ENCODE results near the gene FASTK. TPM values are rescaled to one million over a fixed set of nuclear protein-coding genes. Genes with fewer than 3 reads are reported as not detected.

The FASTK gene
- total and polyA plus RNA-seq, 10 donors: 72.9 to 183 (median 85.5) TPM

- no peak overlapping the region for H3K4me3 ChIP-seq
- no peak for DNase-seq
- no peaks in the 10 kb centered on the region for H3K27me3 ChIP-seq (replicated peaks in 1 of 7)
- H3K27ac ChIP-seq: no peak overlapping the region
- TF ChIP-seq POLR2AphosphoS5 (IDR thresholded peaks at IDR 0.05) (peak in 1 of 3 donors; percentile 32), POLR2A (IDR thresholded peaks at IDR 0.05) (no peak), CTCF (IDR thresholded peaks at IDR 0.05 in 8 of 11, conservative IDR thresholded peaks at IDR 0.05 in 3 of 11) (no peak)
- intact Hi-C loops (cut with DNase I; ENCODE audit: low total_unique reads): loop anchor here (10.0 kb wide), 1 partner anchor 182 kb away; no protein-coding TSS in a partner anchor
- peaks cover 0 to 10% (median 3%) of the 10 kb centered on the region in 6 donors for H3K4me1 ChIP-seq
- H3K9me3 ChIP-seq: no peaks in the 10 kb centered on the region
- 91 to 93% (median 92%) methylated on average over 47 to 50 of the region's 50 CpGs for WGBS, 5 donors
- peaks cover 0 to 94% (median 43%) of the 10 kb centered on the region in 6 donors for H3K36me3 ChIP-seq
Measured at GRCh38 chr7:151123158-151123821, 42.7 kb upstream of the FASTK start.

GRCh38 chr7:151122796-151123157 lies 42.2 kb upstream of the FASTK start:
- DNase-seq: no peak
- Histone ChIP-seq H3K27me3 (replicated peaks in 1 of 7) (no peaks in the 10 kb centered on the region), H3K4me1 (peaks cover 0 to 10% (median 4%) of the 10 kb centered on the region in 6 donors), H3K4me3 (no peak overlapping the region), H3K27ac (no peak overlapping the region), H3K9me3 (no peaks in the 10 kb centered on the region), H3K36me3 (peaks cover 0 to 94% (median 44%) of the 10 kb centered on the region in 6 donors)
- no peak for TF ChIP-seq CTCF (IDR thresholded peaks at IDR 0.05 in 8 of 11, conservative IDR thresholded peaks at IDR 0.05 in 3 of 11)
- TF ChIP-seq POLR2AphosphoS5 (IDR thresholded peaks at IDR 0.05): no peak
- no peak for TF ChIP-seq POLR2A (IDR thresholded peaks at IDR 0.05)
- WGBS, 5 donors: 89 to 97% (median 92%) methylated on average over 11 to 29 of the region's 29 CpGs
- intact Hi-C loops (cut with DNase I; ENCODE audit: low total_unique reads): loop anchor here (10.0 kb wide), 1 partner anchor 182 kb away; no protein-coding TSS in a partner anchor

- TF ChIP-seq POLR2AphosphoS5 (IDR thresholded peaks at IDR 0.05) (no peak), CTCF (IDR thresholded peaks at IDR 0.05 in 8 of 11, conservative IDR thresholded peaks at IDR 0.05 in 3 of 11) (no peak), POLR2A (IDR thresholded peaks at IDR 0.05) (no peak)
- Histone ChIP-seq H3K27ac (no peak overlapping the region), H3K27me3 (replicated peaks in 1 of 7) (no peaks in the 10 kb centered on the region), H3K36me3 (peaks cover 0 to 96% (median 44%) of the 10 kb centered on the region in 6 donors), H3K4me1 (peaks cover 0 to 11% (median 6%) of the 10 kb centered on the region in 6 donors), H3K9me3 (no peaks in the 10 kb centered on the region), H3K4me3 (no peak overlapping the region)
- DNase-seq: no peak
- intact Hi-C loops (cut with DNase I; ENCODE audit: low total_unique reads): loop anchor here (10.0 kb wide), 1 partner anchor 183 kb away; no protein-coding TSS in a partner anchor
- WGBS, 5 donors: 92 to 96% (median 94%) methylated on average over 22 to 24 of the region's 24 CpGs
Measured at GRCh38 chr7:151122276-151122675, 41.7 kb upstream of the FASTK start.

- Histone ChIP-seq H3K36me3 (peaks cover 0 to 96% (median 44%) of the 10 kb centered on the region in 6 donors), H3K4me3 (no peak overlapping the region), H3K9me3 (no peaks in the 10 kb centered on the region), H3K27ac (no peak overlapping the region), H3K27me3 (replicated peaks in 1 of 7) (no peaks in the 10 kb centered on the region), H3K4me1 (peaks cover 0 to 17% (median 8%) of the 10 kb centered on the region in 6 donors)
- intact Hi-C loops (cut with DNase I; ENCODE audit: low total_unique reads): loop anchor here (10.0 kb wide), 1 partner anchor 183 kb away; no protein-coding TSS in a partner anchor
- no peak for DNase-seq
- TF ChIP-seq POLR2A (IDR thresholded peaks at IDR 0.05) (no peak), POLR2AphosphoS5 (IDR thresholded peaks at IDR 0.05) (no peak), CTCF (IDR thresholded peaks at IDR 0.05 in 8 of 11, conservative IDR thresholded peaks at IDR 0.05 in 3 of 11) (no peak)
- 77 to 85% (median 79%) methylated on average over 29 to 30 of the region's 30 CpGs for WGBS, 5 donors
Measured at GRCh38 chr7:151121380-151122170, 41.0 kb upstream of the FASTK start.
